ENCODE data around the gene TTF2.
A peak's percentile ranks its signal among the peaks of the same experiment; 100 is the strongest.
"Not testable (repeated sequence)": the region's sequence is repeated elsewhere in the genome, so short reads cannot be mapped to it uniquely, and the experiment has no call there.

The TTF2 gene

GRCh38 chr1:117094841-117095604, 34.9 kb downstream of the TTF2 start:
- DNase-seq: peak; percentile 76

GRCh38 chr1:117096951-117097408, 36.9 kb downstream of the TTF2 start:
- DNase-seq: peak; percentile 36

GRCh38 chr1:117097443-117097842, 37.3 kb downstream of the TTF2 start:
- DNase-seq: no peak

- DNase-seq: no peak
Measured at GRCh38 chr1:117098287-117098890, 38.3 kb downstream of the TTF2 start.

- no peak for DNase-seq
Measured at GRCh38 chr1:117101334-117101733, 41.2 kb downstream of the TTF2 start.

- DNase-seq: not testable (repeated sequence)
Measured at GRCh38 chr1:117101858-117102257, 41.7 kb downstream of the TTF2 start.

- peak; percentile 69 for DNase-seq
Measured at GRCh38 chr1:117104986-117105385, 44.9 kb downstream of the TTF2 start.

GRCh38 chr1:117105722-117106121, 45.6 kb downstream of the TTF2 start:
- no peak for DNase-seq

- peak; percentile 52 for DNase-seq
Measured at GRCh38 chr1:117106478-117106877, 46.4 kb downstream of the TTF2 start.

GRCh38 chr1:117107364-117107763, 47.2 kb downstream of the TTF2 start:
- DNase-seq: no peak

GRCh38 chr1:117110774-117111173, 50.6 kb downstream of the TTF2 start:
- DNase-seq: peak; percentile 62

GRCh38 chr1:117112047-117112717, 52.1 kb downstream of the TTF2 start:
- DNase-seq: no peak

- DNase-seq: no peak
Measured at GRCh38 chr1:117113199-117113598, 53.1 kb downstream of the TTF2 start.

GRCh38 chr1:117114877-117115276, 54.8 kb downstream of the TTF2 start:
- DNase-seq: no peak

GRCh38 chr1:117116090-117116783, 56.1 kb downstream of the TTF2 start:
- no peak for DNase-seq

- no peak for DNase-seq
Measured at GRCh38 chr1:117116784-117117130, 56.6 kb downstream of the TTF2 start.

- no peak for DNase-seq
Measured at GRCh38 chr1:117117697-117118096, 57.6 kb downstream of the TTF2 start.

GRCh38 chr1:117118137-117118536, 58.0 kb downstream of the TTF2 start:
- DNase-seq: no peak

GRCh38 chr1:117119144-117119543, 59.0 kb downstream of the TTF2 start:
- DNase-seq: not testable (repeated sequence)

- DNase-seq: peak; percentile 40
Measured at GRCh38 chr1:117120774-117121588, 60.9 kb downstream of the TTF2 start.

GRCh38 chr1:117121589-117122329, 61.6 kb downstream of the TTF2 start, which contains the start of gene TRIM45:
TRIM45 (minus strand) TSS chr1:117121749; CDS start chr1:117121201, 548 bp downstream.
- DNase-seq: peak; percentile 97

Measured in HCEC 1CT (cell line).